ENCODE data around the gene PIP5KL1. TPM values are rescaled to one million over a fixed set of nuclear protein-coding genes. Genes with fewer than 3 reads are reported as not detected.

Gene PIP5KL1
- total RNA-seq, 6 experiments from 2014 or later, result 1.7 to 3.1 (median 2.1) TPM

GRCh38 chr9:127974001-127974768 is 43.6 kb upstream of the PIP5KL1 start:
- DNase-seq, result no peak
- TF ChIP-seq CTCF (IDR thresholded peaks at IDR 0.05), result no peak
- Mint-ChIP-seq H3K27me3 (ENCODE audit: insufficient read depth) (no peaks in the 10 kb centered on the region; the same call in none of the 2 replicates), H3K4me3 (no peak overlapping the region; the same call in 1 of the 2 replicates), H3K36me3 (ENCODE audit: low read depth) (no peaks in the 10 kb centered on the region), H3K4me1 (ENCODE audit: low read depth) (peaks cover 73% of the 10 kb centered on the region), H3K9me3 (no peaks in the 10 kb centered on the region), H3K27ac (peak overlapping the region; percentile 6)

- DNase-seq, result no peak
- Mint-ChIP-seq H3K27me3 (ENCODE audit: insufficient read depth) (peaks cover 1% of the 10 kb centered on the region), H3K27ac (no peak overlapping the region), H3K9me3 (no peaks in the 10 kb centered on the region), H3K4me1 (ENCODE audit: low read depth) (peaks cover 75% of the 10 kb centered on the region), H3K4me3 (no peak overlapping the region), H3K36me3 (ENCODE audit: low read depth) (no peaks in the 10 kb centered on the region)
- no peak for TF ChIP-seq CTCF (IDR thresholded peaks at IDR 0.05)
Observed at GRCh38 chr9:127973169-127974000, 42.8 kb upstream of the PIP5KL1 start.

DNA sequence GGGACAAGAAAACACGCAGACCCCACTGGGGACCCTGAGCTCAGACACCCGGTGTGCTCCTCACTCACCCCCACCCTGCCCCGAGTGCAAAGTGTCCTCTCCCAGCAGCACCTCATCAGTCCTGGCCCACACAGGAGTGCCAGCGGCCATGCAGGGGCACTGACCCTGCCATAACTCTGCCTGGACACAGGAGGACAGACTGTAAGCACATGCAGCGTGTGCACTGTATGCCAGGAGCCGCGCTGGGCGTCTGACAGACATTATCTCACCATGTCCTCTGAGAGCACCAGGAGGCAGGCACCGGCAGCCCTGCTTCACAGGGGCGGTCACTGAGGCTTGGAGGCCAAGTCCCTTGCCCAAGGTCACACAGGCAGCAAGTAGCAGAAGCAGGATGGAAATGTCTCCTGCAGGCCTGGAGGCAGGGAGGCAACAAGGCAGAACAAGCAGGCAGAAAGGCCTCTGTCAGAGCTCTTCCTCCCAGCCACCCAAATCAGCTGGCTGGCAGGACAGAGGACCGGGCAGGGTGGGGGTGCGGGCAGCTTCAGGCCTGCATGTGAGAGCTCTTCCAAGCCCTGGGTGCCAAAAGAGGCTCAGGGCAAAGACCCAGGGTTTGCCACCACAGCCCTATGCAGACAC is 41.8 kb upstream of the PIP5KL1 start:
- no peaks in the 10 kb centered on the region for H3K9me3 Mint-ChIP-seq
- H3K4me1 Mint-ChIP-seq (ENCODE audit: low read depth), result peaks cover 75% of the 10 kb centered on the region
- no peaks in the 10 kb centered on the region for H3K36me3 Mint-ChIP-seq (ENCODE audit: low read depth)
- H3K4me3 Mint-ChIP-seq, result no peak overlapping the region
- DNase-seq, result no peak
- H3K27me3 Mint-ChIP-seq (ENCODE audit: insufficient read depth), result peaks cover 3% of the 10 kb centered on the region
- peak overlapping the region; percentile 42 for H3K27ac Mint-ChIP-seq
- TF ChIP-seq CTCF (IDR thresholded peaks at IDR 0.05), result no peak

GRCh38 chr9:127971357-127972235 is 41.0 kb upstream of the PIP5KL1 start:
- Mint-ChIP-seq H3K27ac (peak overlapping the region; percentile 61; the same call in 1 of the 2 replicates), H3K27me3 (ENCODE audit: insufficient read depth) (peaks cover 3% of the 10 kb centered on the region), H3K4me1 (ENCODE audit: low read depth) (peaks cover 80% of the 10 kb centered on the region), H3K36me3 (ENCODE audit: low read depth) (no peaks in the 10 kb centered on the region), H3K9me3 (no peaks in the 10 kb centered on the region), H3K4me3 (no peak overlapping the region)
- TF ChIP-seq CTCF (IDR thresholded peaks at IDR 0.05), result no peak
- DNase-seq, result no peak
